C1 segment of cervical spinal cord (tissue), 14 donors: Measurements from ENCODE around the gene TARBP2.
"Not testable (repeated sequence)": the region's sequence is repeated elsewhere in the genome, so short reads cannot be mapped to it uniquely, and the experiment has no call there.

Experiments used
- DNase-seq, 14 donors: peaks; one replicate each; lab custom pipeline; 2025; lab: John Stamatoyannopoulos, UW

The TARBP2 gene

DNA sequence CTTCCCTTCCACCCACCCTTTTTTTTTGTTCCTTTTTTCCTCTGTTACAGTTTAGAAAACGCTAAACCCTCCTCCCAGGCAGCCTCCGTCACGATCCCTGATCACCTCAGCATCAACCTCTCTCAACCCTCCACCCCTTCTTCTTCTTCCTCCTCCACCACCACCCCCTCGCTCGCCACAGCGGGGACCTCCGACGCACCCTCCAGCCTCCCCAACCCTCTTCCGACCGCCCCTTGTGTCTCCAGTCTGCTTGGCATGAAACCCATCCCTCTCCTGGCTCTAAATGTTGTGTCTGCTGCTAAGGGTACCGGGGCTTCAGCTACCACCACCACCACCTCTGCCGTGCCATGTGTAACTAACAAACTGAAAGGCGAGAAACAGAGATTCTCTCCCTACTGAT is 26.3 kb upstream of the TARBP2 start:
- DNase-seq, result no peak

DNA sequence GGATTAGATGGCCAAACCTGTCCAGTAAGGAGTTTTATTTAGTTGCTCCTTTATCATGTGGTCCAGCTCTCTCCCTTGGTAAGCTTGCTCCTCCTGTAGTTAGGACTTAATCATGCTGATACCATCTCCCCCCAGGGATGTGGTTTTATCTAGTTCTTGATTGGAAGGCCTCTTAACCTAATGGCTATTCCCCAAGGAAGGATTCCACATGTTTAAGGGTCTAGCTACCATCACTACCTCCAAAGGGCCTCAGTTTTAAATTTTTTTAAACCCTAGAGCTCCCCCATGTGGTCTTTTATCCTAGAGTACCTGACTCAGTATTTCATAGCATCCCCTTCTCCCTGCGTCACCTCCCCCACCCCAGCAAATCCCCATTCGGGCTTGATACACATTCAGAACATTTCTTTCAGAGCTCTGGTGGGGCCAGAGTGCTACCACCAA is 24.3 kb upstream of the TARBP2 start:
- DNase-seq, result no peak

GRCh38 chr12:53478865-53479264 is 22.2 kb upstream of the TARBP2 start:
- DNase-seq, result no peak

DNA sequence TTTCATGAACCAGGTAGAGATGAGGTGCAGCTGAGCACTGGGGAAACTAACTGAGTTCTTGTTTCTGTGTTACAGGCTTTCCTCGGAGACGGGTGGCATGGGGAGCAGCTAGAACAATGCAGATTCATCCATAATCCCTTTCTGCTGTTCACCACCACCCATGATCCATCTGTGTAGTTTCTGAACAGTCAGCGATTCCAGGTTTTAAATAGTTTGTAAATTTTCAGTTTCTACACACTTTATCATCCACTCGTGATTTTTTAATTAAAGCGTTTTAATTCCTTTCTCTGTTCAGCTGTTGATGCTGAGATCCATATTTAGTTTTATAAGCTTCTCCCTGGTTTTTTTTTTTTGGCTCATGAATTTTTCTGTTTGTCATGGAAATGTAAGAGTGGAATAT is 21.8 kb upstream of the TARBP2 start:
- DNase-seq, result no peak

- DNase-seq, result no peak
Measured at GRCh38 chr12:53480491-53481442, 20.3 kb upstream of the TARBP2 start.

- DNase-seq, result not testable (repeated sequence)
Measured at GRCh38 chr12:53481458-53481857, 19.6 kb upstream of the TARBP2 start.

GRCh38 chr12:53481939-53482586 is 19.0 kb upstream of the TARBP2 start:
- DNase-seq, result no peak

DNA sequence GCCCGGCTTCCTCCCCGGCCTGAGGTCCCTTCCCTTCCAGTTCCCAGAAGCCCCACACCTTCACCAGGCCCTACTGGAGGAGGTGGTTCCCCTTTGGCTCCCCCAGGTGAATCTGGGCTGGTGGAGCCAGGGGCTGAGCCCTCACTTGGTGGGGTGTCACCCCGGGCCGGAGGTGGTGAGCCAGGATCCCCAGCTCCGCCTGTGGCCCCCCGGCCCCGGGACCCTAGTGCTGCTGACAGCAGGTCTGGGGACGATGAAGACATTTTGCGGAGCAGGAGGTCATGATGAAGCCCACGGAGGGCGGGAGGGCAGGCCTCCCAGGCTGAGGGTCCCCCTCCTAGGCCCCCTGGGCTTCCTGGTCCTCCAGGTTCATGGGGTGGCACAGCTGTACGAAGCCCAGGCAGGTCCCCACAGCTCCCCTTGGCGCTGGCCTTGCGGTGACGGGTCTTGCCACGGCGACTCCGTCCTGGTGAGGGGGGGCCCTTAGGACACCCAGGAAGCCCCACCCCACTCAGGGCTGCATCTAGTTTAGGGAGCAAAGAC is 18.4 kb upstream of the TARBP2 start:
- DNase-seq, result no peak

DNA sequence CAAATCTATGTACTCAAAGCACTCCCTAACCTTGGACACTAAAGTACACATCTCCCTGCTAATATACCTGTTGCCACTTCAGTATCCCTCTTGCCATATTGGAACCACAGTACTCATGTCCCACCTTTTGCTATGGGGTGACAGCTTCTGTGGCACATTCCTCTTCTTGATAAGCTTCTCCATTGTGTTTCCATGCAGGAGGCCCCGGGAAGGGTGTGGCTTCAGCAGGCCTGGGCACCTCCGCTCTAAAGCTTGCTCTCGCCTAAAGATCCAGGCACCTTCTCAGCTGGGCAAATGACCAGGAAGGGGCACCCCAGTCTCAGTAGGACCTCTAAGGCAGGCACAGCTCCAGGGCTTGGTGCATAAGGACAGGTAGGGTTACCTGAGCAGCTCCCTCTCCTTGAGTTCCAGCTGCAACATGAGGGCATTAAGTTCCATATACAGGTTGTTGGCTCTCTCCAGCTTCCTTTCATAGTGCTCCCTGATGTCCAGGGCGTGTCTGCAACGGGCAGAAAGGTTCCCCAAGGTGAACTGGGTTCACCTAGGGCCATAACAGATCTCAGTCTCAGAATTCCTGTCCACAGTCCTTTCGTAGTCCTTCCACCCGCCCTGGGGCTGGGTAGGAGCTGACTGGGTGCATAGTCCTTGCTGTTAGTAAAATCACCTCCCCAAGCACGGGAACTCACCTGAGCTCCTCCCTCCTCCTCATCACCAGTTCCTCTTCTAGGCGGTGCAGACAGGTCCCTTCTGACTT is 17.7 kb upstream of the TARBP2 start:
- no peak for DNase-seq

GRCh38 chr12:53483979-53484377 is 17.1 kb upstream of the TARBP2 start:
- DNase-seq, result no peak

GRCh38 chr12:53484686-53485575 is 16.2 kb upstream of the TARBP2 start:
- no peak for DNase-seq

- no peak for DNase-seq
Measured at GRCh38 chr12:53485955-53486735, 14.9 kb upstream of the TARBP2 start.

DNA sequence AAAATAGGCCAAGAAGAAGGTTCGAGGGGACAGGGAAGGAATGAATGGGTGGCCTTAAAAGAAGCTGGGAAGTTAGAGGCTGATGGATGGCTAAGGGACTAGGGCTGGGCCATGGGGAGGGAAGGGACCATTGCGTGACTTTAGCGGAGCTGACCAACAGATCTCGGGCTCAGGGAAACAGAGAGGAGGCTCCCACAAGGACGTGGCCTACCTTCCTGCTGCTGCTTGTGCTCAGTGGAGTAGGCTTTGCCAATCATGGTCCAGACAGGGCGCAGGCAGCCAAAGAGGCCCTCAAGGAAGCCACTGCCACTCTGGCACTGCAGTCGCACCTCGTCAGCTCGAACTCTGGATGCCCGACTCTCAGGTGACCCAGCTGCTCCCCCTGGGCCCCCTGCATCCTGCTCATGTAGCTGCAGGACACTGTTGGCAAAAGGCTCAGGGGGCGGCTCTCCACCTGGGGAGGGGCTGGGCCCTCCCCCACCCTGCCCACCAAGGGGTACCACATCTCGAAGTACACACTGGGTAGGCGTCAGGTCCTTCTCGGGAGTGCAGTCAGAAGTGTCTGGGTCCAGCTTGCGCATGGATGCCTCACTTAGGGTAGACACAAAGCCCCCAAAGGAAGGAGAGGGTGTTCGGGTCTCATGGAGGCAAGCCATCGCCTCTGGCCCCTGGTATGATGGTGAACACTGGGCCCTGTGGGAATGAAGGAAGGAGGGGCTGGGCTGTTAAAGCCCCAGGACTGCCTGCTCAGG is 14.2 kb upstream of the TARBP2 start:
- DNase-seq, result no peak

GRCh38 chr12:53489242-53489864 is 11.7 kb upstream of the TARBP2 start:
- DNase-seq, result no peak

DNA sequence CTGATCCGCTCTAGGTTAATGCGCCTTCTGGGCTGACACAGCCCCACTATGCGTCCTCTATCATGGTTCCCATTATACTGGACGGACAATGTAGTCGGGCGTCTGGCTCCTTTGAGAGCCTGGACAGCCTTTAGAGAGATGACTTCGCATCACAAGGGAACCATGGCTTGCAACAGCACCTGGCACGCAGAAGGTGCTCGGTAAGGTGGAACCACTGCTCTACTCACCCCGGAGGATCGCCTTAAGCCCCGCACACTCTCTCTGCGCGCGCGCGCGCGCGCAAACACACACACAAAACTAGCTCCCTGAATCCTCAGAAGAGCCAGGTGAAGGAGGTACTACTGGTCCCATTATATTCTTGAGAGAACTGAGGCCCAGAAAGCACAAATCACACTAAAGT is 8.9 kb upstream of the TARBP2 start:
- DNase-seq, result peak in 3 of 14 donors; percentile 26 to 41 (median 29)

GRCh38 chr12:53492830-53493609 is 8.1 kb upstream of the TARBP2 start:
- DNase-seq, result peak; percentile 56 to 97 (median 87)

- DNase-seq, result peak in 1 of 14 donors; percentile 20
Measured at GRCh38 chr12:53493610-53494391, 7.3 kb upstream of the TARBP2 start.
